GM21717 (cell line): ENCODE results near the gene FBXO2.
"Not testable (repeated sequence)": the region's sequence is repeated elsewhere in the genome, so short reads cannot be mapped to it uniquely, and the experiment has no call there.

Experiments
- ATAC-seq: cut with Tn5 transposase; IDR thresholded peaks from one replicate; pipeline ENCODE4 v1.9.1; 2021; ENCODE audit warnings: mild to moderate bottlenecking, moderate library complexity; ENCODE audit not compliant: unreplicated experiment

FBXO2 gene

DNA sequence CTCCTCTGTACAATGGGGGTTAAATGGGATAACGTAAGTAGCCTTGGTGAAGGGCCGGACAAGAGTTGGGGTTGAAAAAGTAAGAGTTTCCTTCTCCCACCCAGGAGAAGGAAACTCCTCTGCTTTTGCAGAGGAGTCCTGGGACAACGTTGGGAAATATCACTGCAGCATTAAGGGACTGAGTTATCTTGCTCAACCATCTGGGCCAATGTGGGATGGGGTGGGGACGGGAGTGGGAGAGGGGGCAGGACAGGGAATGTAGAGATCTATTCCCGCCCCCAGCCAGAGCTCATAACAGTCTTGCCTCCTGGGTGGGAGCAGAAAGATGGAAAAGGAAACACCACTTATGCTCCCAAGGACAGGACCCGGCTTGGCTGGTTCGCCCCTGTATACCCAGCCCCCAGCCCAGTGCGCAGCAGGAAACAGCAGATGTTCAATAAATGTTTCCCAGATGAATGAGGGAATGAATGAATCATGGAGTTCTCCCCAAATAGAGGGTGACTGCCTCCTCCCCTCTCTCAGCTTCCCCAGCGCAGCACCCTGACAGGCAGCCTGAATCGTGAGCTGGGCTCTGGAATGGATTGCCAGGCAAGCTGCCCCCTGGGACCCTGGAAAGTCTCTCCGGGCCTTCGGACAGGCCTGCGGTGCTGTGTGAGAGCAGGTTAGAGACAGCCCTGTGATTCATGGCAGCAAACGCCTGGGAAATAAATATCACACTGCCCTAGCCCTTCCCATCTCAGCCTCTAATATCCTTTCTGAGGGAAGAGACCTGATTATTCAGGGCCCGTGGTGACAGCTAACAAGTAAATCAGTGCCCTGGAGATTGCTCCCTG lies 24.8 kb downstream of the FBXO2 start:
- ATAC-seq: no peak

DNA sequence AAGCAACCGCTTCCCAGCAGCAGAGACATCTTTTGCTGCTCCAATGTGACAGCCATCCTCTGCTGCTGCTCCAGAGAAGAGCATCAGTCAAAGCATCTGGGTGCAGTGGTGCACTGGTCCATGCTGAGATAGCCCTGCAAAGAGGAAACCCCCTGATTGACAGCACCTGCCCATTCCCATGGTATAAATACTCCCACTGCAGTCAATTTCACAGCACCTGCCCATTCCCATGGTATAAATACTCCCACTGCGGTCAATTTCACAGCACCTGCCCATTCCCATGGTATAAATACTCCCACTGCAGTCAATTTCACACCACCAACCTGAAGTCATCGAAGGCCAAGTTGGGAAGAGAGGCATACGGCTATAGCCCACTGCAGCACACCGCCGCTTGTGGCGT lies 25.5 kb downstream of the FBXO2 start:
- ATAC-seq: no peak

DNA sequence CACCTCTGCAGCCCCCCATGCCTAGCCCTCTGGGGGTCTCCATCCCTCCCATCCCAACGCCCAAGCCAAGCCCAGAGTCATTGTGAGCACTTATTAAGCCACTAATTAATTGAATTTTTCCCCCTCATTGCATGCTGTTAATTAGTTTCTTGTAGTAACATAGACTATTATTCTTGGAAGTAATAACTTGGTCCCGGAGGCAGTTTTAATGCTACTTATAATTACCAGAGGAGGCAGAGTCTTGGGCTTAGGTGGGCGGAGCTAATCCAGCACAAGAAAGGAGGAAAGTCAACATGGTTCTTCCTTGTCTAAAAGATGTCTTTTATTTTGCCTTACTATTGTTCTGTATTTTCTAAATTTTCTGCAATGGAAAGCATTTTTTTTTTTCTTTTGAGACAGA lies 27.7 kb downstream of the FBXO2 start:
- ATAC-seq: no peak

DNA sequence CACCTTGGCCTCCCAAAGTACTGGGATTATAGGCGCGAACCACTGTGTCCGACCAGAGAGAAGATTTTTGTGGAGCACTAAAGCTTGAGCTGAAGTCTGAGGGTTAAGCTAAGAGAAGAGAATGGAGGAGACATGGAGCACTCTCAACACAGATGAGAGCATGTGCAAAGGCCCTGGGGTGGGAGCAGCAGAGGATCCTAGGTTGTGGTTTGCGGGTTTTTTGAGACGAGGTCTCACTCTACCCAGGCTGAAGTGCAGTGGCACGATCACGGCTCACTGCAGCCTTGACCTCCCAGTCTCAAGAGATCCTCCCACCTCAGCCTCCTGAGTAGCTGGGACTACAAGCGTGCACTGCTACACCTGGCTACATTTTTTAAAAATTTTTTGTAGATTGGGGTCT lies 30.5 kb downstream of the FBXO2 start:
- no peak for ATAC-seq

DNA sequence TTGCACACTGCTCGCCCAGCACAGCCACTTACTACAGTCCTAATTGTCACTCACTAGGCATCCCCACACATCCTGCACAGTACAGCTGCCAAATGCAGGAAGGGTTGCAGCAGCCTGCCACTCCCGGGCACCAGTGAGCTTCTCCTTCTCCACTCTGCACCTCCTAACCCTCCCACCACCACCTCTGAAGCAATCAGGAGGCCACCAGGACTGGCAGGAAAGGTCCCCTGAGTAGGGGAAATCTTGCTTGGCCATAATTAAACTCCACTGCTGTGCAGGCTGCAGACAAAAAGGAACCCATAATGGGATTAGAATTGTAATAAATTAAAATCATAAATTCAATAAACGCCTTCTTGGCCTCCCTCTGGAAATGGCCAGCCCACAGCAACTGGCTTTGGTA lies 31.8 kb downstream of the FBXO2 start:
- ATAC-seq: no peak

DNA sequence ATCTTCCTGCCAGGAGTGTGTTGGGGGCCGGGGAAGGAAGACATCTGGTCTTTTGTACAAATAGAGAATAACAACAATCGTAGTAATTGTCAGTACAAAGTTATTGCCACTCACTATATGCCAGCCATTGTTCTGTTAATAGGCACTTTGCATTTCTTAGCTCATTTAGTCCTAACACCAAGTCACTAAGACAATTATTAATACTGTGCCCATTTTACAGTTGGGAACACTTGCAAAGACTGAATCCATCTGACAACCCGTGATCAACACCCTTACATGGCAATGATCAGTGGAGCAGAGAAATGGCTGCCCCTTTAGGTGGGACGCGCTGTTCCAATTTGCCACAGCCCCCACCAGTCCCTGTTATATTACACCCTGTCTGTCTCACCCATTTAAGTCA lies 33.3 kb downstream of the FBXO2 start:
- no peak for ATAC-seq

DNA sequence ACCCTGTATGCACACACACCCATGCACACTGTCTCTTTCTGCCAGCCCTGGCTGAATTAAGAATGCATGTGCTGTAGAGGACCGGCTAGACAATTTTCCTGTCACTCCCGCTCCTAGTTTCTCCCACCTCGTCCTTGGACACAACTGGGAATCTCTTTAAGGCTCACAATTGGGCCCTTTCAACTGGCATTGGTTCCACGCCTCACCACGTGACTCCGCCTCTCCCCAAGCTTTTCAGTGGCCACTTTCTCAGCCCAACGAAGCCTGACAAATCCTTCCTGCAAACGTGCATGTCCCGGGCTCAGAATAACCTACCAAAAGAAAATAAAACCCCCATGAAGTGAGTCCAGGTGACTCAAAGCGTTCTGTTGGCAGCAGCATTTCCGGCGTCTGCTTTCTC lies 33.8 kb downstream of the FBXO2 start:
- ATAC-seq: no peak

DNA sequence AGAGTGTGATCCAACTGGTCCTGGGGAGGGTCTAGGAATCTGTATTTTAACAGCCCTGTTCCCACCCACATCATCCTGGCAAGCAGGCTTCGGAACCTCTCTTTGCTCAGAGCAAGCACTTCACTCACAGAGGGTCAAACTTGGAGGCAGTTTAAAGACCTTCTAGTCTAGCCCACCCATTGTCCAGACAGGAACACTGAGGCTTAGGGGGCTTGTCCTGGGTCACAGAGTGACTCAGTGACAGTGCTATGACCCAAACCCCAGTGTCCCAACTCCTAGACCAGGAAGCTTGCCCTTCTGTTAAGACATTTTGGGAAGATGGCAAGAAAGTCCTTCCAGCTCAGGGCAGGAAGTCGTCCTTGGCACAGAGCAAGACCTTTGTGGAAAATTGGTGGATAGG lies 36.5 kb downstream of the FBXO2 start:
- no peak for ATAC-seq

DNA sequence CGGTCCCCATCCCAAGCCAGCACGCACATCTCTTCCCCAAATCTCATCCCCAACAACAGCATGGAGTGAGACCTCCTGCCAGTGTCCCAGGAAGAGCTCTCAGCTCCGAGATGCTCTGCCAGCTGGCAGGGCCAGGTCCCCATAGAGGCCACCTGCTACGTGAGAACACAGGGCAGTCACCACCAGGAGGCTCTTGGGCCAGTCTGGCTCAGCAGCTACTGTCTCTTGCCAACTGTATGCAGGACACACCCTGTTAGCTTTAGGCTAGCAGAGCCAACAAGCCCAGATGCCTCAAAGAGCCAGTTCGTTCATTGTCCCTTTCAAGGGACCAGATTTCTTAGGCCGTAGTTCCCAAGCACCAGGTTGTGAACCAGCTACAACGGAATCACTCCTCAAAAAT lies 36.9 kb downstream of the FBXO2 start:
- no peak for ATAC-seq

DNA sequence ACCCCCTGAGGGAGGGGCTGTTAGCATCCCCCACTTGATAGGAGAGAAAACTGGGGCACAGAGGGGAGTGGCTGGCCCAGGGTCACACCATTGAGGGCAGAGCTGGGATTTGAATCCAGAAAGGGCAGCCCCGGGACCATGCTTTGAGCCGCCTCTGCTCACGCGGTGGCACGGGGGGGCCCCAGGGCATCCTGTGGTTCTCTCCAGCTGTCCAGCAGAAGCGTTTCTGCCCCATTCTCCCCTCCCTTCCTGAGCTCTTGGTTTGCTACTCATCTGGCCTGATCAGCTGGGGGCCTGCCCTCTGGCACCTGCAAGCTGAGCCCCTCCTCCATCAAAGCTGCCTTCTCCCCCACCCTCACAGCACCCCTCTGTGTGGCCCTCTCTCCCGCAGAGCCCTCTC lies 37.5 kb downstream of the FBXO2 start:
- no peak for ATAC-seq

DNA sequence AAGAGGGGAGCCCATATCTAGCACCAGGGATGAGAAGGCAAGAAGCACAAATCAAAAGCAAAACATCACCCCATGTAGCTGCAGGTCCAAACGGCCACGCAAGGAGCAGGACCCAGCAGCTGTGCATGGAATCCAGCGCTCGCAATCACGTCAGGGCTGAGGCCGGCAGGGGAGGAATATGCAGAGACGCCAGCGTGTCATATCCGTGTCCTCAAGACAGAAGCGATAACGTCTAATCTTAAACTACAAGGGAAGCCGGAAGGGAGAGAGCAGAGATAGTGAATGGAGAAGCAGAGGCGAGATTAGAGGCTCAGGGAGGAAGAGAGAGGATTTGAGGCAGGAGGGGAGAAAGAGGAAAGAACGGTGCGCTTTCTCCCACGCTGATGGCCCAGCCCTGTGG lies 39.1 kb downstream of the FBXO2 start:
- no peak for ATAC-seq

DNA sequence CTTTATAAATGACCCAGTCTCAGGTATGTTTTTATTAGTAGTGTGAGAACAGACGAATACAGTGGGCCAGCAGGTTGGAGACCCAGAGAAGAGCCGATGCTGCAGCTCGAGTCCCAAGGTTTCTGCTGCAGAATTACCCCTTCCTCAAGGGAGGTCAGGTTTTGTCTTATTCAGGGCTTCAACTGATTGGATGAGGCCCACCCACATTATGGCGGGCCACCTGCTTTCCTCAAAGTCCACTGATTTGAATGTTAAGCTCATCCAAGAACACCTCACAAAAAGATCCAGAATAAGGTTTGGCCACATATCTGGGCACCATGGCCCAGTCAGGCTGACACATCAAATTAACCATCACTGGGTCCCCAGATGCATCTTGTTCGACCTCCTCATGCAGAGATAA lies 40.9 kb downstream of the FBXO2 start:
- no peak for ATAC-seq

DNA sequence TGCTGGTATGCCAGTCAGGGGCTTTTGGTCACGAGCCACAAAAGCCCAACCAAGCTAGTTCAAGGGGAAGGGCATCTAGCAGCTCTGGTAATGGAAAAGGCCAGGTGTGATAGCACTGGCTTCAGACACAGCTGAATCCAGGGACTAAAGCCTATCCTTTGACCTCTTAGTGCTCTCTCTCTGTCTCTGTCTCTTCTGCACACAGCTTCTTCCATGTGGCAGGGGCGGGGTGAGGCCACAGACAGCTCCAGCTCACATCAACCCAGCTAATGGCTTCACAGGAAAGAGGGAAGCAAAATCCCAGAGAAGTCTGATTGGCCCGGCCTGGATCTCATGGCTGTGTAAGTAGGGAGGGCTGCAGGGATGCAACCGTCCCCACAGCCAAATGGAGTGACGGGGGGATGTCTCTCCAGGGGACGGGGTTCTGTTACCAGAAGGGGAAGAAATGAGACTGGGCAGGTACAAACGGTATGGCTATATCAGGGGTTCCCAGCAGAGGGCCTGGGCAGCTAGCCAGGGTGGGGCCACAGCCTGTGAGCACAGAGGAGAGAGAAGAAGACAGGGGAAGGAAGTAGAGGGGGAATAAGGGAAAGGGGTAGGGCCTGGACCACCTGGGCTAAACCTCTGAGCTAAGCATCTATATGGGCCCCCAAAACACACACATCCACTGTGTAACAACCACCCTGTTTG lies 42.4 kb downstream of the FBXO2 start:
- no peak for ATAC-seq

DNA sequence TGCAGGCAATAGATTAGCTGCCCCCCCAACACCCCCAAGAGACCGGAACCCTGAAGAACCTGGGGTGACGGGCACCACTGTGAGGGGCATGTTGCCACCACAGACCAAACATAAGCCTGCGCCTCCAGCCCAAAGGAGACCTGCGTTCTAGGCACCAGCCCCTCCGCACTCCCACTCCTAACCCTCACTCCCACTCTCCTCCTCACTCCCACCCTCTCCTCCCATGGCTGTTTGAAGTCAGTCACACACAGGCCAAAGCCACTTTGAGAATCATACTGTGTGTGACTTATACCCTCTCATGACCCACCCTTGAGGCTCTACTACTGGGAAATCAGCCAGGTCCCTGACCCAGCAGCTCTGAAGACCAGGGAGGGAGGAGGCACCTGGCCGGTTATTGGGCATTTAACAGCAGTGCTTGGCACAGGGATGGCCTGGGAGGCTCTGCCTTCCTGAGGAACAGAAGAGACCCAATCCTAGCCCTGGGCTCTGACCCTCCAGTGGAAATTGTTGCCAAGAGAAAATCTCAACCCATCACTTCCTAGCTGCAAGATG lies 43.5 kb downstream of the FBXO2 start:
- ATAC-seq: no peak

DNA sequence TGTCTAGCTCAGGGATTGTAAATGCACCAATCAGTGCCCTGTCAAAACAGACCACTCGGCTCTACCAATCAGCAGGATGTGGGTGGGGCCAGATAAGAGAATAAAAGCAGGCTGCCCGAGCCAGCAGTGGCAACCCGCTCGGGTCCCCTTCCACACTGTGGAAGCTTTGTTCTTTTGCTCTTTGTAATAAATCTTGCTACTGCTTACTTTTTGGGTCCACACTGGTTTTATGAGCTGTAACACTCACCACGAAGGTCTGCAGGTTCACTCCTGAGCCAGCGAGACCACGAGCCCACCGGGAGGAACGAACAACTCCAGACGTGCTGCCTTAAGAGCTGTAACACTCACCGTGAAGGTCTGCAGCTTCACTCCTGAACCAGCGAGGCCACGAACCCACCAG lies 44.9 kb downstream of the FBXO2 start:
- ATAC-seq: not testable (repeated sequence)

DNA sequence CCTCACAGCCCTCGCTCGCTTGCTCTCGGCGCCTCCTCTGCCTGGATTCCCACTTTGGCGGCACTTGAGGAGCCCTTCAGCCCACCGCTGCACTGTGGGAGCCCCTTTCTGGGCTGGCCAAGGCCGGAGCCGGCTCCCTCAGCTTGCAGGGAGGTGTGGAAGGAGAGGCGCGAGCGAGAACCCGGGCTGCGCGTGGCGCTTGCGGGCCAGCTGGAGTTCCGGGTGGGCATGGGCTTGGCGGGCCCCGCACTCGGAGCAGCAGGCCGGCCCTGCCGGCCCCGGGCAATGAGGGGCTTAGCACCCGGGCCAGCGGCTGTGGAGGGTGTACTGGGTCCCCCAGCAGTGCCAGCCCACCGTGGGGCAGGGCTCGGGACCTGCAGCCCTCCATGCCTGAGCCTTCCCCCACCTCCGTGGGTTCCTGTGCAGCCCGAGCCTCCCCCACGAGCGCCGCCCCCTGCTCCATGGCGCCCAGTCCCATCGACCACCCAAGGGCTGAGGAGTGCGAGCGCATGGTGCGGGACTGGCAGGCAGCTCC lies 45.6 kb downstream of the FBXO2 start:
- ATAC-seq: not testable (repeated sequence)

DNA sequence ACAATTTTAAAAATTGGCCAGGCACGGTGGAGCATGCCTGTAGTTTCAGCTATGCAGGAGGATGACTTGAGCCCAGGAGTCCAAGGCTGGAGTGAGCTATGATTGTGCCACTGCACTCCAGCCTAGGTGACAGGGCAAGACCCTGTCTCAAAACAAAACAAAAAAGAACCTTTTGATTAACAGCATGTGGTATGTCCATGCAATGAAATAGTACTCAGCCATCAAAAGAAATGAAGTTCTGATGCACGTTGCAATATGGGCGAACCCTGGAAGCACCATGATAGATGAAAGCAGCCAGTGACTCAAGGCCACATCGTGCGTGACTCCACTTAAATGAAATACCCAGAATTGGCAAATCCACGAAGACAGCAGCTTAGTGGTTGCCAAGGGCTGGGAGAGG lies 47.5 kb downstream of the FBXO2 start:
- no peak for ATAC-seq

DNA sequence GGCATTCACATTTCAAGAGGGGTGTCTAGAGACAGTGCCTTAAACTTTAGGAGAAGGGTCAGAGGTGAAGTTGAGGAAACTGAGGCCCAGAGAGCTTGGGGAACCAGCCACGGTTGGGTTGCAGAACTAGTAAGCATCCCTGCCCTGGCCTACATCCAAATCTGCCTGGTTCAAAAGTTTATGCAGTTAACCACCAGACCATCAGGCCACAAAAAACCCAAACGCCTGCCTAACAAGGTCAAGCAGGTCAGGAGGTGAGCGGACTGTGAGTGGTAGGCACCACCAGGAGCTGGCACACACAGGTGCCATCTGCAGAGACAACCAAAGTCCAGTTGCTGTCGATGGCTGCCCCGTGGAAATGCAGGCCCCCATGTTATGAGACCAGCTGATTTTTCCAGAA lies 51.2 kb downstream of the FBXO2 start:
- ATAC-seq: no peak

DNA sequence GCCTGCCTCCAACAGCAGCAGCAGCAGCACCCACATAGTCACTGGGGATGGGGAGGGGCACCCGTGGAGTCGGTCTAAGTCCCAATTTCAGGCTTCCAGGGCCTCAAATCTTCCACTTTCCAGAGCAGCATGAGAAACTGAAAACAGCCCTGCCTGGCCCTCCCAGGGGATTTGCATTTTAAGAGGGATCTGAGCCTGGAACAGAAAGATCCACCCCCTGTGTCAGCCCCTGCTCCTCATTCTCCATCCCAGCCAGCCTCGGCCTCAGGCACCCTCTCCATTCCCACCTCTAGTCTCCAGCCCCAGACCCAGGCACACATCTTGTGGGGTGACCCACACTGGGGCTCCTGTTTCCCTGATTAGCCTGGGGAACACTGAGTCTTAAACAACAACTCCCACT lies 51.8 kb downstream of the FBXO2 start:
- ATAC-seq: no peak

DNA sequence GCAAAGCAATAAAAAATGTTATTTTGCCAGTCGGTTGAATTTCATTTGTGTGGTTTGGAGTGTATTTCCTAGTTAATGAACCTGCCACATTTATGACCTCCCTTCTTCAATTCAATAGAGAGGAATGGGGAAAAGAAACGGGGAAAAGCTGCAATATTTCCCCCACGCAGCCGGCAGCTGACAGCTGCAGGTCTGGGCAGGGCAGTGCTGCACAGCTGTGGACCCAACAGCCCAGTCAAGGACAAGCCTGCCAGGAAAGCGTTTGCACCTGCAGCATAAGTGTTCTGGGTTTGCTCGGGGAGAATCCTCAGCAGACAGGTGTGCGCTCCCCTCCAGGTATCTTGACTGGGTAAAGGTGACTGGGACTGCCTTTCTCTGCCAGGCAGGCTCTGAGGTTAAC lies 53.4 kb downstream of the FBXO2 start:
- no peak for ATAC-seq

DNA sequence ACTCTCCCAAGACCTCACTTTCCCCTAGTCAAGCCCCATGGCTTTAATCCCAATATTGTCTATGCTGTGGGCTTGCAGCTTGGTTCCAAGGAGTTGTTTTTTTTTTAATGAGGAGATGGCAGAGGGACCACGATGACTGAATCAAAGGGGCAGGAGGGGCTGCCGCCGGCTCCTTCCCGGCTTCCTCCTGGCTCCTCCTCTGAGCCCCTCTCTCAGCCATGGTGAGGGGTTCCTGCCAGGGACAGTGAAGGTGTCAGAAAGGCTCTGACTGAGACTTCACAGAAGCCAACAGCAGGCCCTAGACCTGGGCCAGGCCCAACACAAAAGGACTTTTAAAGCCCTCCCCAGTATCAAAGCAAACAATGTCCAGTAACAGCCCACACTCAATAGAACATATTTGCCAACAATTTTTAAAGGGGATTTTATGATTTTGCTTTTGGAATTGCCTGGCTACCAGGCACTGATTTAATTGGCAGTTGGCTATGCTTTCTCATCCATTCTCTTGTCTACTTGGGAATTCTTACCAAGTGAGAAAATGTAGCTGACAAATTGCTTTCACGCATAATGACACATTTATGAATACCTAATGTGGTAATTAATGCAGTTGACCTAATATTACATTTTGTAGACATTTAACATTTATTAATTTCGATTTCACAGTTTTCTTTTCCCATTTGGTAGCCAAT lies 54.2 kb downstream of the FBXO2 start:
- ATAC-seq: no peak
